NCI-H2029 treated with DMSO at 0.1 percent for 48 hours (cell line): ENCODE measurements around the gene COL20A1.
"Not testable (repeated sequence)": the region's sequence is repeated elsewhere in the genome, so short reads cannot be mapped to it uniquely, and the experiment has no call there.

Experiments used
- DNase-seq: peaks from one replicate; lab custom pipeline; 2025; lab: John Stamatoyannopoulos, UW

COL20A1 gene

GRCh38 chr20:63292904-63293303 is at the start of gene COL20A1:
TSS of gene COL20A1 (plus strand) at chr20:63293186. CDS start at chr20:63295108, 1,922 bp downstream.
- no peak for DNase-seq

- no peak for DNase-seq
Measured at GRCh38 chr20:63243604-63244247, 49.3 kb upstream of the COL20A1 start.

- no peak for DNase-seq
Measured at GRCh38 chr20:63244468-63244867, 48.5 kb upstream of the COL20A1 start.

GRCh38 chr20:63246490-63247288 is 46.3 kb upstream of the COL20A1 start:
- DNase-seq = no peak

- DNase-seq = no peak
Measured at GRCh38 chr20:63247671-63248228, 45.2 kb upstream of the COL20A1 start.

GRCh38 chr20:63248835-63249591 is 44.0 kb upstream of the COL20A1 start:
- DNase-seq = no peak

GRCh38 chr20:63249891-63250290 is 43.1 kb upstream of the COL20A1 start:
- no peak for DNase-seq

- not testable (repeated sequence) for DNase-seq
Measured at GRCh38 chr20:63251350-63251749, 41.6 kb upstream of the COL20A1 start.

- DNase-seq = no peak
Measured at GRCh38 chr20:63252284-63252711, 40.7 kb upstream of the COL20A1 start.

GRCh38 chr20:63253065-63253437 is 39.9 kb upstream of the COL20A1 start:
- no peak for DNase-seq

- DNase-seq = no peak
Measured at GRCh38 chr20:63253438-63254231, 39.4 kb upstream of the COL20A1 start.

- no peak for DNase-seq
Measured at GRCh38 chr20:63254232-63254605, 38.8 kb upstream of the COL20A1 start, which contains the start of gene NKAIN4. TSS of gene NKAIN4 (minus strand) at chr20:63254463. CDS start at chr20:63254450, 13 bp downstream.

GRCh38 chr20:63254606-63255384 is 38.2 kb upstream of the COL20A1 start:
- no peak for DNase-seq

- no peak for DNase-seq
Measured at GRCh38 chr20:63255931-63256704, 36.9 kb upstream of the COL20A1 start.

- no peak for DNase-seq
Measured at GRCh38 chr20:63256954-63257353, 36.0 kb upstream of the COL20A1 start.

- DNase-seq = no peak
Measured at GRCh38 chr20:63257629-63258028, 35.4 kb upstream of the COL20A1 start.

- DNase-seq = no peak
Measured at GRCh38 chr20:63258781-63259180, 34.2 kb upstream of the COL20A1 start.

- DNase-seq = no peak
Measured at GRCh38 chr20:63259734-63260460, 33.1 kb upstream of the COL20A1 start.

- DNase-seq = no peak
Measured at GRCh38 chr20:63260521-63260920, 32.5 kb upstream of the COL20A1 start.
